ENCODE data around the gene RXRA.

- no peak for TF ChIP-seq CTCF (IDR thresholded peaks at IDR 0.05; ENCODE audit: insufficient read depth, low read length)
- TF ChIP-seq POLR2AphosphoS5 (IDR thresholded peaks at IDR 0.05; ENCODE audit: low read depth): no peak
- no peak for TF ChIP-seq GABPA (IDR thresholded peaks at IDR 0.05; ENCODE audit: low read depth)
Observed at GRCh38 chr9:134406366-134407120, 80.3 kb downstream of the RXRA start.
